Ovary (tissue), 3 donors: ENCODE measurements around the gene KIF26B.

Experiments
- CTCF ChIP-seq, 3 donors: fragments of 450-650 bp in 2 of 3; fragments of 200-600 bp in 1 of 3; IDR thresholded peaks; one replicate each; pipeline versions ENCODE4 v1.5.1 to v1.8.0; 2016 to 2022; ENCODE audit warnings: antibody characterized with exemption in 3 of 3, mild to moderate bottlenecking in 1 of 3
- POLR2A ChIP-seq: fragments of 450-650 bp; IDR thresholded peaks from one replicate; pipeline ENCODE4 v1.6.1; 2017; ENCODE audit warnings: antibody characterized with exemption, mild to moderate bottlenecking, moderate library complexity
- donor health status: DM: no; HTN: no; CAD: no.

- TF ChIP-seq POLR2A = no peak
- TF ChIP-seq CTCF (IDR thresholded peaks at IDR 0.05) = no peak
Measured at GRCh38 chr1:245530937-245531336, 376.2 kb downstream of the KIF26B start.
